ENCODE results near the gene RPEL1. TPM values are rescaled to one million over a fixed set of nuclear protein-coding genes. Genes with fewer than 3 reads are reported as not detected.
"Not testable (repeated sequence)": the region's sequence is repeated elsewhere in the genome, so short reads cannot be mapped to it uniquely, and the experiment has no call there.

Gene RPEL1
- total RNA-seq, 4 donors from 2014 or later: not detected

GRCh38 chr10:103215601-103216000 lies 30.1 kb upstream of the RPEL1 start:
- no peak for TF ChIP-seq CTCF (IDR thresholded peaks at IDR 0.05)
- TF ChIP-seq POLR2A (IDR thresholded peaks at IDR 0.05): no peak
- intact Hi-C loops (cut with DNase I; ENCODE audit: low total_unique reads): no loop called here
- no peak for DNase-seq (ENCODE audit: low spot score in 2 of 2)
- no peak overlapping the region for H3K4me3 ChIP-seq (ENCODE audit: low read depth, poor library complexity, severe bottlenecking)
- WGBS, 2 donors: 86 to 92% methylated on average over 5 of the region's 5 CpGs

DNA sequence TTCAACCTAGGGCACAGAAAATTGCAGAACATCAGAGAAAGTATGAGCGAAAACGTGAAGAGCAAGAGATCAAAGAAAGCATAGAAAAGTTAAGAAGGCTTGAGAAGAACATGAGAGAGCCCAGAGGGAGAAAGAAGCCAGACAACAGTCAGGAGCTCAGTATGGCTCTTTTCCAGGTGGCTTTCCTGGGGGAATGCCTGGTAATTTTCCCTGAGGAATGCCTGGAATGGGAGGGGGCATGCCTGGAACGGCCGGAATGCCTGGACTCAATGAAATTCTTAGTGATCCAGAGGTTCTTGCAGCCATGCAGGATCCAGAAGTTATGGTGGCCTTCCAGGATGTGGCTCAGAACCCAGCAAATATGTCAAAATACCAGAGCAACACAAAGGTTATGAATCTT lies 29.3 kb upstream of the RPEL1 start:
- 40 to 51% methylated on average over 4 of the region's 4 CpGs for WGBS, 2 donors
- intact Hi-C loops (cut with DNase I; ENCODE audit: low total_unique reads); H3K4me3 ChIP-seq (ENCODE audit: low read depth, poor library complexity, severe bottlenecking); DNase-seq (ENCODE audit: low spot score in 2 of 2): not testable (repeated sequence)

DNA sequence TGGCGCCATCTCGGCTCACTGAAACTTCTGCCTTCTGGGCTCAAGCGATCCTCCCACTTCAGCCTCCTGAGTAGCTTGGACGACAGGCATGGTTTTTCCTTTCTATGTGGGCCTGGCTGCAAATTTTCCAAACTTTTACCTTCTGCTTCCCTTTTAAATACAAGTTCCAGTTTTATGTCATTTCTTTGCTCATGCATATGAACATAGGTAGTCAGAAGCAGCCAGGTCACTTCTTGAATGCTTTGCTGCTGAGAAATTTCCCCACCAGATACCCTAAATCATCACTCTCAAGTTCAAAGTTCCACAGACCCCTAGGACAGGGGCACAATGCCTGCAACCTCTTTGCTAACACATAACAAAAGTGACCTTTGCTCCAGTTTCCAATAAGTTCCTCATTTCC lies 21.6 kb upstream of the RPEL1 start:
- intact Hi-C loops (cut with DNase I; ENCODE audit: low total_unique reads): no loop called here
- WGBS, 2 donors: 82 to 90% methylated on average over 4 of the region's 4 CpGs
- no peak overlapping the region for H3K4me3 ChIP-seq (ENCODE audit: low read depth, poor library complexity, severe bottlenecking)
- DNase-seq (ENCODE audit: low spot score in 2 of 2): no peak
- TF ChIP-seq POLR2A (IDR thresholded peaks at IDR 0.05) (no peak), CTCF (IDR thresholded peaks at IDR 0.05) (no peak)

- 76 to 78% methylated on average over 5 of the region's 5 CpGs for WGBS, 2 donors
- DNase-seq (ENCODE audit: low spot score in 2 of 2); H3K4me3 ChIP-seq (ENCODE audit: low read depth, poor library complexity, severe bottlenecking); intact Hi-C loops (cut with DNase I; ENCODE audit: low total_unique reads): not testable (repeated sequence)
Measured at GRCh38 chr10:103224721-103225120, 21.0 kb upstream of the RPEL1 start.

DNA sequence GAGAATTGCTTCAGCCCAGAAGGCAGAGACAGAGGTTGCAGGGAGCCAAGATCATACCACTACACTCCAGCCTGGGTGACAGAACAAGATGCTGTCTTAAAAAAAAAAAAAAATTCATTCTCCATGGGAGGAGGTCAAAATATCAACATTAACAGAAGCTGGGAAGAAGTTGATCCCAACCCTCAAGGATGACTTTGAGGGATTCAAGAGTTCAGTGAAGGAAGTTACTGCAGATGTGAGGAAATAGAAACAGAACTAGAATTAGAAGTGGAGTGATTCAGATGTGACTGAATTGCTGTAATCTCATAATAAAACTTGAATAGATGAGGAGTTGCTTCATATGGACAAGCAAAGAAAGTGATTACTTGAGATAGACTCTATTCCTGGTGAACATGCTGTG lies 19.7 kb upstream of the RPEL1 start:
- H3K4me3 ChIP-seq (ENCODE audit: low read depth, poor library complexity, severe bottlenecking): no peak overlapping the region
- no peak for TF ChIP-seq CTCF (IDR thresholded peaks at IDR 0.05)
- TF ChIP-seq POLR2A (IDR thresholded peaks at IDR 0.05): no peak
- no peak for DNase-seq (ENCODE audit: low spot score in 2 of 2)
- intact Hi-C loops (cut with DNase I; ENCODE audit: low total_unique reads): no loop called here

DNA sequence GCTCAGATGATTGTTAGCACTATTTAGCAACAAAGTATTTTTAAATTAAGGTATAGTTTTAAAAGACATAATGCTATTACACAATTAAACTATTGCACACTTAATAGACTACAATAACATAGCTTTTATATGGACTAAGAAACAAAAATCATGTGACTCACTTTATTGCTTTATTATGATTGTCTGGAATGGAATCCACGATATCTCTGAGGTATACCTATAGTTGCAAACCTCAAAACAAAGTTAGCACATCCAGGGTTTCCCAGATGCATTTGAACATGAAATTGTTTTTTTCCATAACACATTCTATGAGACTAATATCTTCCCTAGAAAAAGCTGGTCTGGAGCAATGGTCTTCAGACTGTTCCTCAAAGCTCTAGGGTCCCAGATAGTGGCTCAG lies 18.3 kb upstream of the RPEL1 start:
- 80 to 93% methylated on average over 1 of the region's 1 CpG for WGBS, 2 donors
- DNase-seq (ENCODE audit: low spot score in 2 of 2): no peak
- intact Hi-C loops (cut with DNase I; ENCODE audit: low total_unique reads): no loop called here
- TF ChIP-seq CTCF (IDR thresholded peaks at IDR 0.05): no peak
- TF ChIP-seq POLR2A (IDR thresholded peaks at IDR 0.05): no peak
- no peak overlapping the region for H3K4me3 ChIP-seq (ENCODE audit: low read depth, poor library complexity, severe bottlenecking)

DNA sequence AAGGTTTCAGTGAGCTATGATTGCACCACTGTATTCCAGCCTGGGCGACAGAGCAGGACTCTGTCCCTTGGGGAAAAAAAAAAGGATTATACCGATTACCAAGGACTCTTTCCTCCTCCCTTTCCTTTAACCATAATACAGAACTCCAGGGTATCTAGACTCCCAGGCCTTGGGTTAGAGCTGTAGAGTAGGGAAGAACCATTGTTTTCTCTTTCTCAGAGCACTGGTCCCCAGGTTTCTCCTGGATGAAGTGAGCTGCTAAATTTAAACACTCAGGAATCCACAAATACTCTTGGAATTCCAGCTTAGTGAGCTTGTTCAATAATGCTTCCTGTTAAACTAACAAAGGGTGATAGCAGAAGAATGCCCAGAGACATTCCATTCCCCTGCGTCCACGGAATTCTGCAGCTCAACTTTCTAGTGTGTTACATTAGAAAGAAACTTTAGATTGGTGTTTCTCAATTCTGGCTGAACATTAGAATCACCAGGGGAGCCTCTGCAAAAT lies 14.6 kb upstream of the RPEL1 start:
- H3K4me3 ChIP-seq (ENCODE audit: low read depth, poor library complexity, severe bottlenecking): no peak overlapping the region
- no peak for DNase-seq (ENCODE audit: low spot score in 2 of 2)
- intact Hi-C loops (cut with DNase I; ENCODE audit: low total_unique reads): no loop called here
- no peak for TF ChIP-seq POLR2A (IDR thresholded peaks at IDR 0.05)
- no peak for TF ChIP-seq CTCF (IDR thresholded peaks at IDR 0.05)
- 63 to 66% methylated on average over 4 of the region's 4 CpGs for WGBS, 2 donors
